Germinal center (tissue), 1 donor: ENCODE measurements around the gene ZFHX3.
A peak's percentile ranks its signal among the peaks of the same experiment; 100 is the strongest.

Source experiments
- DNase-seq: peaks from one replicate; pipeline ENCODE4 v3.0.0; 2012; ENCODE audit warnings: mixed read lengths, low spot score

ZFHX3 gene

GRCh38 chr16:73037845-73038570 is 9.9 kb downstream of the ZFHX3 start:
- DNase-seq: no peak

GRCh38 chr16:73037331-73037745 is 10.6 kb downstream of the ZFHX3 start:
- DNase-seq: no peak

GRCh38 chr16:73036074-73036826 is 11.7 kb downstream of the ZFHX3 start:
- DNase-seq: peak; percentile 24

- no peak for DNase-seq
Observed at GRCh38 chr16:73034374-73034773, 13.6 kb downstream of the ZFHX3 start.

GRCh38 chr16:73033271-73033998 is 14.5 kb downstream of the ZFHX3 start:
- DNase-seq: no peak

GRCh38 chr16:73032541-73033270 is 15.2 kb downstream of the ZFHX3 start:
- no peak for DNase-seq

- DNase-seq: no peak
Observed at GRCh38 chr16:73031984-73032383, 15.9 kb downstream of the ZFHX3 start.

GRCh38 chr16:73031155-73031866 is 16.6 kb downstream of the ZFHX3 start:
- no peak for DNase-seq

- no peak for DNase-seq
Observed at GRCh38 chr16:73028721-73029361, 19.1 kb downstream of the ZFHX3 start.

- DNase-seq: no peak
Observed at GRCh38 chr16:73028263-73028662, 19.7 kb downstream of the ZFHX3 start.

GRCh38 chr16:73027685-73028111 is 20.2 kb downstream of the ZFHX3 start:
- DNase-seq: no peak

GRCh38 chr16:73026754-73027684 is 20.9 kb downstream of the ZFHX3 start:
- no peak for DNase-seq

- no peak for DNase-seq
Observed at GRCh38 chr16:73025856-73026210, 22.1 kb downstream of the ZFHX3 start.

GRCh38 chr16:73025151-73025855 is 22.6 kb downstream of the ZFHX3 start:
- DNase-seq: no peak

- DNase-seq: no peak
Observed at GRCh38 chr16:73024571-73025105, 23.3 kb downstream of the ZFHX3 start.

- DNase-seq: no peak
Observed at GRCh38 chr16:73023752-73024570, 24.0 kb downstream of the ZFHX3 start.

- DNase-seq: no peak
Observed at GRCh38 chr16:73023320-73023719, 24.6 kb downstream of the ZFHX3 start.

GRCh38 chr16:73022534-73022933 is 25.4 kb downstream of the ZFHX3 start:
- DNase-seq: no peak
